GM18498 (cell line): ENCODE data around the gene AAK1.
A peak's percentile ranks its signal among the peaks of the same experiment; 100 is the strongest.

Experiments
- ATAC-seq: cut with Tn5 transposase; IDR thresholded peaks from one replicate; pipeline ENCODE4 v1.9.1; 2021; ENCODE audit warnings: mild to moderate bottlenecking, moderate library complexity; ENCODE audit not compliant: unreplicated experiment

Gene AAK1

DNA sequence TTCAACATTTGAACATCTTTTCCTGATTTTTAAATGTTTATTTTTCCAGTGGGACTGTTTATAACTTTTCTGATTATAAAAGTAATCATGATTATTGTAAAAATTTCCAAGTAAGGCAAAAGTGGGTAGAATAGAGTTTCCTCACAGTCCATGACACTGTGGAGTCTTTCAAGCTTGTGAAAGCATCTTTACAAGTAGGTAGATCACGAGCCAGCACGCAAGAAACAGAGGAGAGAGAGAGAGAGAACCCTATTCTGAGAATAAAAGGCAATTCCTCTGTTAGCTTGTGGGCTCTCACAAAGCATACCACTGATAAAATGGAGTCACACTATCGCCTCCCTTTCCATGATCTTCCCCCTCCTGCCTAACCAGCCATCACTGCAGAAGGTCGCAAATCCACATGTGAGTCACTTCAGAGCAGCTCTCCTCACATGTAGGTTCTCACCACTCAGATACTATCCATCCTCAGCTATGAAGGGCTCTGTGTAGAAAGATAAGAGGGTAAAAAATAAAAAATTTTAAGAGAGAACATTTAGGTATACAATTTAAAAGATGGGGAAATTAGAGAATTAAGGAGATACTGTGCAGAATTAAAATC is 40.3 kb downstream of the AAK1 start:
- ATAC-seq = no peak

DNA sequence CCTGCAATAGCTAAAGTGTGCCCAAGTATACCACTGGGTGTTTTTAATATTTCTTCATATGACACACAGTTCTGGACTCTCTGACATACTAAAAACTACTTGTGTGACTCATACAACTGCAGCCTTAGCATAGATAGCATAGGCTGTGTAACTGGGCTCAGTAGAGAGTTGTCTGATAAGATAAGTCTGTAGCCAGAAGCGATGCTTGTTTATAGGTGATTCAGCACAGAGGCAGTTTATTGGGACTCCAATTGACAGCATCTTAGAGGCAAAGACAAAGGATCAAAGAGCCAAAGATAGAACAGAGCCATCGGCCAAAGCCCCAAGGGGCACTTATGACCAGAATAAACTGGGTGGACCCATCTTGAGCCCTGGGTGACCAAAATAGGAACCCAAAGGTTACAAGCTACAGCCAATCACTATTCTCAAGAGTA is 42.3 kb downstream of the AAK1 start:
- ATAC-seq = no peak

DNA sequence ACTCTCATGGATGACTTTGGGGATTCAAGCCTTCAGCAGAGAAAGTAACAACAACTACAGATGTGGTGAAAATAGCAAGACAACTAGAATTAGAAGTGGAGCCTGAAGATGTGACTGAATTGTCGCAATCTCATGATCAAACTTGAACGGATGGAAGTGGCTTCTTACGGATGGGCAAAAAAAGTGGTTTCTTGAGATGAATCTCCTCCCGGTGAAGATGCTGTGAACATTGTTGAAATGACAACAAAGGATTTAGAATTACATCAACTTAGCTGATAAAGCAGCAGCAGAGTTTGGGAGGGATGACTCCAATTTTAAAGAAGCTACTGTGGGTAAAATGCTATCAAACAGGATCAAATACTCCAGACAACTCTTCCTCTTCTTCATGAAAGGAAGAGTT is 43.1 kb downstream of the AAK1 start:
- no peak for ATAC-seq

DNA sequence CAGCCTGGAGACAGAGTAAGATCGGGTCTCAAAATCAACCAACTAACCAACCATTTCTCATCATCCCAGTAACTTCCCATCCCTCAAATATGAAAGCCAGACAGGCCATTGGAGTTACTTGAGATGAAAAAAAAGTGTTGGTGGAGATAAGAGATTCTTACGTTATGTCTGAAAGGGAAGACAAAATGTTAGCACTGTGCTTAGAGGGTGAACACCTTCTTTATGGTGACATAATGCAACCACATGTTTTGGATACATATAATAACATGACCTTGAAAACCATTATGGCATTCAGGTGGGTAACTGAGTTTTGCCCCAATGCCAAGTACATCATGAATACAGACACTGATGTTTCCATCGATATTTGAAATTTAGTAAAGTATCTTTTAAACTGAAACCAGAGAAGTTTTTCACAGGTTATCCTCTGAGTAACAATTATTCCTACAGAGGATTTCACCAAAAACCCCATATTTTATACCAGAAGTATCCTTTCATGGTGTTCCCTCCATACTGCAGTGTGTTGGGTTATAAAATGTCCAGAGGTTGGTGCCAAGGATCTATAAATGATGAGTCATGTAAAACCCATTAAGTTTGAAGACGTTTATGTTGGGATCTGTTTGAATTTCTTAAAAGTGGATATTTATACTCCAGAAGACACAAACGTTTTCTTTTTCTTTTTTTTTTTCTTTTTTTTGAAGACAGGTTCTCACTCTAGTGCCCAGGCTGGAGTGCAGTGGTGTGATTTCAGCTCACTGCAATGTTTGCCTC is 45.5 kb downstream of the AAK1 start:
- no peak for ATAC-seq

DNA sequence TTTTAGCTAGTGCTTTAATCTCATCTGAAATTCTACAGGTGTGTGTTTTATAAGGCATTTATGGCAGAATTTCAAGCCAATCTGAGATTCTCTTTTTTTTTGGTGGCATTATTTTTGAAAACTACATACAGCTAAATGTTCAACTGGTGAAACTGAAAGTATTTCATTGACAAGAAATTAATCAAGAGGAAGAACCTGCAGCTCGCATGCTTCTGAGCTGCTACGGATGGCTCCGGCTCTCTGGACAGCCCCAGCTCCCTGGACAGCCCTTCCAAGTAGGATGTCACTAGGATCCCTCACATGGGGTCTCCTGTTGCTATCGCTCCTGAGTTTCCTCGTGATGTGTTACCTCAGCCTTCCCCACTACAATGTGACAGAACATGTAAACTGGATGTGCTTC is 46.4 kb downstream of the AAK1 start:
- ATAC-seq = no peak

DNA sequence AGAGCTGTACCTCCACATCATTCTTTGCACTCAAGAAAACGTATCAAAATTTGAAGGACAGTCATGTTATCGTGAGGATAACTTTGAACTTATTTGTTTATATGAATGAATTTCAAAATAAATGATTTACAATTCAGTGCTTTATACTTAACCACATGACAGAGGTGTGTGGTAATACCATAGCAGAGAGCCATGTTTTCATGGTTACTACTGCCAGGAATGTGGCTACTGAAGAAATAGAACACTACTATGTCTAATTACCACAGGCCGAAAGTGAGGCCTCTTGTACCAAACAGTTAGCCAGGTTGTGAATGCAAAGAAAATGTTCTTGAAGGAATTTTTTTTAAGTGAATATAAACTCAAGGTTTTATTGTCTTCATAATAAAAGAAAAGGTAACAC is 49.2 kb downstream of the AAK1 start:
- no peak for ATAC-seq

DNA sequence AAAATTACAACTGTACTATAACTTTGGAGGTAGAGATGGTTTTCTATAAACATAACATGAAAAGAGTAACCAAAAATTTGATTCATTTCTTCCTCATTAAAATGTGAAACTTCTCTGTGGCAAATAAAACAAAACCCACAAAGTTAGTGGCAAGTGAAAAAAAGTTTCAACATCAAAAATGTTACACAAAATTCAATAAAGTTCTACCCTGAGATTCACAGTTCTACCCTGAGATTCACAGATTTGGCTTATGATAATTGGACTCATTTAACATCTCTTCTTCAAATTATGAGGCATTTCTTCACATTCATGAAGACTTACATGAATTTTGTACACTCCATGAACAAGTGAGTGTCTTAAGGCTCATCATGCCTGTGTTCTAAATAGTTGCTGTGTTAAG is 51.0 kb downstream of the AAK1 start:
- ATAC-seq = no peak

DNA sequence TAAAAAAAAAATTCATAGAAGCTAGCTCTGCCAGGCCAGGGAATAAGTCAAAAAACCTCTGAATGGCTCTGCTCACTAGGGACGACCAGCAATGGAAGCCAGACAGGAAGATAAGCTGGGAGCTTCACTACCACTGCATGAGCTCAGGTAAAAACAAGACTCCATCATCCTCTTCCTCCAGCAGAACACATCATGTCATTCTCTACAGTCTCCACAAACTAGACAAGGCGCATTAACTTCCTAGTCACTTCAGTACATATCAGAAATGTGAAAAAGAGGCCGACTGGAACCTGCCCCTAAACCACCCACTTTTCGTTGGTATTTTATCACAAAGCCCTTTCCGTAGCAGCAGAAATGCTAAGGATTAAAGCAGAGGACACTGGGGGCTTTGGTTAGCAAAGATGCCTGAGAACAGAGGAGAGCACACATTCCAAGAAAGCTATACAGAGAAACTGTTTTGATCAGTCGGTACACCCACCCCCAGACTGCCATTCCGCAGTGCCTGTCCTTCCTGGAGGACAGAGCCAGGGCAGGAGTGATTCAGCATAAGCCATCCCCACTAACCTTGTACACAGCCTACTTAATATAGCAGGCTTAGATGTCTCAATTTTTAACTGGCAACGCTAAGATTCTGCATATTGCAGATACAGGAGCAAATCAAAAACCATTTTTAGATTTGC is 53.4 kb downstream of the AAK1 start:
- ATAC-seq = no peak

DNA sequence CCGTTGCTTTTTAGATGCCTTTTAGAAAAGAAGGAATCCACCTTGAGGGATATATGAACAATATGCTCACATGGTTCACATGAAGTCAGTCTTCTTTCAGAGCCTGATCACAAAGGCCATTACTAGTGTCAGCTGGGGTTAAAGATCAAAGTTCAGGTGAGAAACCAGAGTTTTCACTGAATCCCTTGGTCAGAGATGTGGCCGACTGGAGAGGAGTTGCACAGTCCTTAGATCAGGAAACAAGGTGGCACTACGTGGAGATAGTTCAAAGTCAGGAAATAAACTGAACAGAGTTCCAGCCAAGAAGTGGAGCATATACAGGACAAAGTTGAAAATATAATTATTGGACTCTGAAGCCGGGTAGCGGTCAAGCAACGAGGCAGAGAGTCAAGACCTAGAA is 54.6 kb downstream of the AAK1 start:
- no peak for ATAC-seq

DNA sequence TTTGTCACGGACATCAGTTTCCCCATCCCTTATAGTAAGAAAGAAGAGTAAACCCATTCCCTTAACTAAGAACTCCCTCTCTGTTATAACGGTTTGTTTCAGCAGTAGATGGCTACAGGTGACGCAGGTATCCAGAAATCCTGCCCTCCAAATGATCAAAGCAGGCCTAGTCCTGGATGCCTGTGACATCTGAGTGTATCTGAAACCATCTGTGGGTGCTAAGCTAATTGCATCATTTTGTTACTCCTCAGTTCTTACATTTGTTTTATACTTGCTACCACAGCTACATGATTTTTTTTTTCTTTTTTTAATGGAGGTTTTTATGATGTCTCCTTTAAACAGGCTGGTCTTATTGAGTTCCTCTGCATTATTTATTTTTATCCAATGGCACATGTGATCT is 55.1 kb downstream of the AAK1 start:
- ATAC-seq = no peak

DNA sequence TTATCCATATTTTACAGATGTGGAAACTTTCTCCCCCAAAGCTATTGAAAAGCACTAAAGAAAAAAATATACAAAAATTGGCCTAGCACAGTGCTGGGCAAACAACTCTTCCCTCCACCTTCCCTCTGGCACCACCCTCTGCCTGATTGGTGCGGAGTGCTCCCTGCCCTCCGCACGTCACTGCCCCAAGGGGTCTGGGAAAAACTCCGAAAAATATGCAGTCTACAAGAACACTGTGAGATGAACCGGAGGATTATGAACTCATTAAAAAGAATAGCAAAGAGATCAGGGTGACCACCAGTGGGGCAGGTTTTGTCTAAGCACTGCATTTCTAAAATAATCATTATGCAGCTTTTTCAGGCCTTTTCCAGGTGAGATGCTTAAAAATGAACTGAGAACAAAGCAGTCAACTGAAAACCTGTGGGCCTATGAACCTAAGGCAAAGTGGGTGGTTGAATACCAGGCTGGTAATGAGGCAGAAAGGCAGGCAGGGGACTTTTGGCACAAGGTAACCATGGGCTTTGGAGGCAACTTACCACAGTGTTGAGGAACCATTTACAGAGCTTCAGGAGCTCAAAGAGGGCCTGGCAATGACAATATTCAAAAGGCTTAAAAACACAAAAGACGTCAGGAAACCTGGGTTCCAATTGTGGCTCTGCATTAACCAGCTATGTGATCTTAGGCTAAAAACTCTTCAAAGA is 57.5 kb downstream of the AAK1 start:
- ATAC-seq = no peak

DNA sequence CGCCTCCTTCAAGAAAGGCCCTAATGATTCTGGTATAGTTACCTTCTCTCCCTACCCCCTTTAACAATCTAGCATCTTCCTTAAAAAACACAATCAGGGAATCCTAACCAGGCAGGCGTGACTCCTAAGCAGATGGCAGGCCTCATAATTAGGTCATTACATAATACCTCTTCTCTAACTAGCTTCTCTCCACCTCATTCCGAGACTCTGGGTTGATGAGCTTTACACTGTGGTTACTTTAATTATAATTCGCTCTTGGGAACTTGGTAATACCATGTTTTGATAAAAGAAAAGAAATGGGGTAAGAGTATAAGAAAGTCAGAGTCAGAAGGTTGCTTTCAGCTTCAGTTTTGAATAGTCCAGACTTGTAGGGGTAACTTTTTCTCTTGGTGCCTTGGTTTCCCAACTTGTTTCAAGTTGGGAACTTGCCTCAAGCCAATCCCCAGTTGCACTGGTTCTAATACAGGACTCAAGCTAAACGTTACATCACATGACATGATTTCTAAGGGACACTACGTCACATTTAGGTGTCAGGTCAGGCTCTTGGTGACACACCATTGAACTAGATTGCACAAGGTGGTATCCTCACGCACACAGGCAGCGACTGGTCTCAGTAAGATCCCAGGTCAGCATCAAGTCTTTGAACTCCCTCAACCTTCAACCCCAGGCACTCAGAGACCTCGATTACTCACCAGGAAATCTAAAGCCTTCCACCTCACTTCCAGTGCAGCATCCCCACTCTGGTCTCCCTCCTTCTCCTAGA is 59.2 kb downstream of the AAK1 start:
- ATAC-seq = no peak

DNA sequence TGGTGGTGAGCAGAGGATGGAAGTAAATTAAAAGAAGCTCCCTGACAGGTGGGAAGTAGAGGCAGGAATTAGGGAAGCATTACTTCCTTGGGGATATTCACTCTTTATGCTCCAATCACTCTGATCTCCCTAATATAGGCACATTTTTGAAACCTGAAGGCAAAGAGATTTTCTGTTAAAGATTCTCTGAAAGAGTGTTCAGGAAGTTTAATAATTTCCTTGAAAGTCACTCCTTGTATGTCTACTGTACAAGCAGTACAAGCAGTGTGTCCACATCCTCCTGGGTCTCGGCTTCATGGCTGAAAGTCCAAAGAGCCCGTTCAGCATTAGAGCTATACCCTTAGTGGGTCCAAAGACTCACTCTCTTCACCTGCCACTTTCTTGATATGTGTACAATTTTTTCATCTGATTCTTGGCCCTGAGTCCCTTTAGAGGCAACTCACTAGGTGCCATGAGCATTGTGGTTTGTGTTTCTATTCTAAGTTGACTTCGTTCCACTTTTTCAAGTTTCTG is 60.2 kb downstream of the AAK1 start:
- ATAC-seq = no peak

DNA sequence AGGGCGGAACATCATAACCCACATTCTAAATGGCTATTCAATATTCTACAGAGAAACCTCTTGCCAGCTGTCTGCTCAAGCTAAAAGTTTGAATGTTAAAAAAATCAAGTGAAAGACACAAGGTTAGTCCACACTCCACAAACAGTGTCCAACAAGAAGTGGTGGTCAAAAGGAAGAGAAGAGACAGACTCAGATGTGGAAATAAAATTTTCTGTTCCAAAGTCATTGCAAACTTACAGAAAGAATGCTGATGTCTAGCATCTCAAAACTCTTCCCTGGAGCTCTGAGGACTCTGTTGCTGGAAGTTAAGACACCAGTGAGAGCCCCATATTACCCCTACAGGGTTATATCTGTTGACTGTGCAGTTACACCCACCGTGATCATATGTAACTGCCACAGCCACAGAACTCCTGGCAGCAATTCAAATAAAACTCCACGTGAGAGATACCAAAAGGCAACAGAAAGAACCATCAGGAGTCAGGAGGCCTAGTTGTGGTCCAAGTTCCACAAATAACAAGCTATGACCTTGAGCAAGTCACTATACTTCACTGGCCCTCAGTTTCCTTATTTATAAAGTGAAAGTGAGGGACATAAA is 60.9 kb downstream of the AAK1 start:
- ATAC-seq = peak; percentile 36

DNA sequence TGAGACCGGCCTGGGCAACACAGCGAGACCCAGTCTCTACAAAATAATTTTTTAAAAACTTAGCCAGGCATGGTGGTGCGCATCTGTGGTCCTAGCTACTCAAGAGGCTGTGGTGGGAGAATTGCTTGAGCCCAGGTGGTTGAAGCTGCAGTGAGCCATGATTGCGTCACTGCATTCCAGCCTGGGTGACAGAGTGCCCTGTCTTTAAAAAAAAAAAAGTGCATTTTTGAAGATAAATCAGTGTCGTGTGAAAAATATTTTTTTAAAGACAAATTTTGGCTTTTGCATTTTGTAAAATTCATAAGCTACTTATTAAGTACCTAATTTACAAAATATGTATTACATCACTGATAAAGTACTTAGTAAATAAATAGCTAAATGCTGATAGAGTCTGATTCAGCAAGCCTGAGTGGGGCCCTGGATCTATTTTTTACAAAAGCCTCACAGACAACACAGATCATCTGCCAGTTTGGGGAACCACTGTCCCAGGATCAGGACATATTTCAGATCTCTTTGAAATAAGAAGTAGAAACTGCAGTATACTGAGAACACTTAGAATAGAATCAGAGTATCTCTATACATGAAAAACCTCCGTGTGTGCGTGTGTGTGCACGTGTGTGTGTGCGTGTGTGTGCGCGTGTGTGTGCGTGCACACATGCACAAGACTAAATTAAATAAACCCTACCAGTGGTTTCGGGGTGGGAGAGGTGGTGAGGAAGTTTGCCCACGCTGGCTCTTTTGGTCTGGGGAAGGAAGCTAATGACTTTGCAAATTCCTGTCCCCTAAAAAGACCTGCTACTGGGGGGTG is 61.6 kb downstream of the AAK1 start:
- peak; percentile 38 for ATAC-seq

DNA sequence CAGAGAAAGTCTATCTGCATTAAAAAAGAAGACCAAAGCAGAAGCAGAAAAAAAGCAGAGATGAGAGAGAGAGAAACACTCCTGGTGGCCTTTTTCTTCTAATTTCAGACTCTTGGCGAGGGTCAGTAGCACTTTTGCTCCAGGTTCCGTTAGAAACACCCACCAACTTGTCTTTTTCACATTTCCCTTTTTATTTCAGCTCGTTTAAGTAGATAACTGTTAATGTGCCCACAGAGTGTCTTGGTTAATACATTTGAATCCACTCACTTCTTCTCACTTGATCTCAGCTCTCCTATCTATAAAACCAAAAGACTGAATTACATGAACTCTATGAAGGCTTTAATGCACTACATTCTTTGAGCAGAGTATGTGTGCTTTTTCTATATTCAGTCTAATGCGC is 63.1 kb downstream of the AAK1 start:
- ATAC-seq = no peak

DNA sequence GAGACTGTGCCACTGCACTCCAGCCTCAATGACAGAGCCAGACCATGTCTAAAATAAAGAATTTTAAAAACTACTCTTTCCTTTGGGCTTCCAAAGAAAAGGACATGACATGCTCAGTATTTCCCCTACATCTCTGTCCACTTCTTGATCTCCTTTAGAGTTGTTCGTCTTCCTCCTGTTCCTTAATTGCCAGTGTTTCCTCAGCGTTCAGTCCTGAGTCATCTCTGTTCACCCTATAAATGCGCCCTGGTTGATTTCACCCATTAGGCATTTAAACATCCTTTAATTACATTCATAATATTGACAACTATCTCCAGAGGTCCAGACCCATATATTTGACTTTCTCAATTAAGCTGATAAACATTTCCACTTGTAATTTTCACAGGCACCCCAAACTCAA is 64.0 kb downstream of the AAK1 start:
- no peak for ATAC-seq

DNA sequence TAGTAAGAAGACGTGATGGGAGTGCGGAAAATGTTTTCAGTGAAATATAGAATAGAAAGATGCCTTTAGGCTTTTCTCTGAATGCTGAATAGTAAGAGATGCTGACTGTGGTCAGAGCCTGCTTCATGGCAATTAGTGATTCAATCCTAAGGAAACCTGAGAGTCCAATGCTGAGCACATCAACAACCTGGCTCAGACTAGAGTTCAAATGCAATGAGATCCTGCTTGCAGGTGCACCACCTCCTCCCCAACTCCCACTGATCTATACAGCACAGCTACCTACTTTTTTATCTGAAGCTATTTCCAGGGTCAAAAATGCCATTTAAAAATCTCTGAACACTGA is 65.4 kb downstream of the AAK1 start:
- no peak for ATAC-seq

DNA sequence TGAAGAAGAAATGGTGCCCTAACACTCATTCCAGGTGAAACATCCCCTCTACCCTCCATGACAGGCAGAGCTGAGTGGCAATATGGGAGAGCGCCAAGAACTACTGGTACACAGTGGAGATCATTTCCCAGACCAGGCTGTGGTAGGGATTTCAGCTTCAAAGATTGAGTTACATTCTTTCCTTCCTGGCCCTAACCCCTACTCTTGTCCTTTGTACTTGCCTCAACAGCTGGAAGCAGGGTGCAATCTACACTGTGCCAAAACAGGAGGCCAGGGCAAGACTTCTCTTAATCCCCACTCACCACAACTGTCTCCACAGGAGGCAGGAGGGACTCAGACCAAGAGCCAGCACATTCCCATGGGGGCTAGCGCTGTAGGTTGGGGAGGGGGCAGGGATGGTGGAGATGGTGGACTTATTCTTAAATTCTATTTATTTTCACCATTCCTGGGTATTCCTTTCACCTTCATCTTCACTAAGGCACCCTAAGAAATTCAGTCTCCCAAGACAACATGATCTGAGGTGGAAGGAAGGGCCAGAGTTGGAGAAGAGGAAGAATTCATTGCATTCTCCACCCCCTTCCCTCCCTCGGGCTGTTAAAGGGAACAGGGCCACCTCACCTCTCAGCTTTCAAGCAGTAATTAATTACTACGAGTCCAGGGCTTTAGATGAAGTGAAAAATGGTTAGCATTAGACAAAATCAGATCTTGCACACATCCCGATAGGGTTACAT is 65.9 kb downstream of the AAK1 start:
- ATAC-seq = no peak
